H54 (cell line): Measurements from ENCODE around the gene BTN1A1.
"Not testable (repeated sequence)": the region's sequence is repeated elsewhere in the genome, so short reads cannot be mapped to it uniquely, and the experiment has no call there.

Experiments
- DNase-seq: peaks from one replicate; pipeline ENCODE4 v3.0.0; 2011; ENCODE audit warnings: low spot score, mixed read lengths; ENCODE audit not compliant: insufficient read length
- FAIRE-seq: peaks from 3 replicates; lab custom pipeline; 2011; peaks lifted over from hg19 to GRCh38; lab: Jason Lieb, UNC
- POLR2A ChIP-seq: IDR thresholded peaks from 2 replicates; pipeline ENCODE4 v1.6.1; 2011; ENCODE audit warnings: low read depth, mild to moderate bottlenecking, low read length

BTN1A1 gene

GRCh38 chr6:26484161-26484560 is 15.9 kb upstream of the BTN1A1 start:
- no peak for TF ChIP-seq POLR2A
- no peak for FAIRE-seq
- DNase-seq, result no peak

GRCh38 chr6:26485112-26485780 is 14.9 kb upstream of the BTN1A1 start:
- FAIRE-seq (no peak), DNase-seq (no peak)
- TF ChIP-seq POLR2A, result no peak

GRCh38 chr6:26486358-26486757 is 13.7 kb upstream of the BTN1A1 start:
- TF ChIP-seq POLR2A, result no peak
- FAIRE-seq, result no peak

GRCh38 chr6:26487466-26487865 is 12.6 kb upstream of the BTN1A1 start:
- DNase-seq (no peak), FAIRE-seq (no peak)
- TF ChIP-seq POLR2A, result no peak

More at GRCh38 chr6:26486358-26486757, 13.7 kb upstream of the BTN1A1 start:
- no peak for DNase-seq

- no peak for TF ChIP-seq POLR2A
- no peak for FAIRE-seq
- DNase-seq, result no peak
Observed at GRCh38 chr6:26489996-26490964, 9.8 kb upstream of the BTN1A1 start.

GRCh38 chr6:26491604-26492003 is 8.5 kb upstream of the BTN1A1 start:
- FAIRE-seq (no peak), DNase-seq (no peak)
- no peak for TF ChIP-seq POLR2A

- FAIRE-seq (no peak), DNase-seq (no peak)
- no peak for TF ChIP-seq POLR2A
Observed at GRCh38 chr6:26493258-26493657, 6.8 kb upstream of the BTN1A1 start.

GRCh38 chr6:26494117-26494516 is 6.0 kb upstream of the BTN1A1 start:
- DNase-seq, result no peak
- no peak for FAIRE-seq

GRCh38 chr6:26495281-26495680 is 4.8 kb upstream of the BTN1A1 start:
- FAIRE-seq, result no peak
- TF ChIP-seq POLR2A, result no peak
- no peak for DNase-seq

More at GRCh38 chr6:26494117-26494516, 6.0 kb upstream of the BTN1A1 start:
- TF ChIP-seq POLR2A, result no peak

- TF ChIP-seq POLR2A, result no peak
- no peak for DNase-seq
- no peak for FAIRE-seq
Observed at GRCh38 chr6:26497610-26498009, 2.5 kb upstream of the BTN1A1 start.

- no peak for DNase-seq
- TF ChIP-seq POLR2A, result no peak
- FAIRE-seq, result no peak
Observed at GRCh38 chr6:26501482-26501986, 1.4 kb downstream of the BTN1A1 start.

GRCh38 chr6:26502165-26502564 is 2.1 kb downstream of the BTN1A1 start:
- TF ChIP-seq POLR2A, result no peak
- DNase-seq (no peak), FAIRE-seq (no peak)

- FAIRE-seq (no peak), DNase-seq (no peak)
- TF ChIP-seq POLR2A, result no peak
Observed at GRCh38 chr6:26502626-26503025, 2.5 kb downstream of the BTN1A1 start.

GRCh38 chr6:26507658-26508057 is 7.6 kb downstream of the BTN1A1 start:
- no peak for DNase-seq
- TF ChIP-seq POLR2A, result no peak
- no peak for FAIRE-seq

- DNase-seq, FAIRE-seq: not testable (repeated sequence)
Observed at GRCh38 chr6:26511033-26511432, 10.9 kb downstream of the BTN1A1 start.
